K562 (cell line): ENCODE data around the gene AGFG2. TPM values are rescaled to one million over a fixed set of nuclear protein-coding genes. Genes with fewer than 3 reads are reported as not detected.

Experiments
- ATAC-seq: fragments of 200-7000 bp; cut with Tn5 transposase; 3 replicates; pipeline ENCODE4 v1.9.1; 2020; ENCODE audit warnings: moderate library complexity
- BruUV-seq: library from RNA; stranded (reverse); fragments of 400-500 nt; replicated peaks from 2 replicates; lab custom pipeline; 2021; lab: Mats Ljungman, UMichigan
- CTCF ChIA-PET: fragments of 300-600 bp; formaldehyde crosslinking; extraction: SDS; loops from one replicate; lab custom pipeline; 2021; ENCODE audit warnings: low intra/inter-chr PET ratio; lab: Yijun Ruan, JAX
- POLR2A ChIA-PET: fragments of 300-600, 350-650 bp; sonication (Branson Sonifier 250); formaldehyde crosslinking; extraction: SDS; loops from one replicate; lab custom pipeline; 2021; ENCODE audit warnings: antibody characterized with exemption, inconsistent platforms; lab: Yijun Ruan, JAX
- DNase-seq, 4 experiments: peaks; one replicate each; pipeline versions ENCODE4 v3.0.0 to v3.0.0-alpha.2; 2011 to 2018; ENCODE audit warnings: low spot score in 3 of 4, mixed read lengths in 3 of 4; ENCODE audit errors: extremely low read depth in 1 of 4
- FAIRE-seq: peaks from 2 replicates; lab custom pipeline; 2011; peaks lifted over from hg19 to GRCh38; lab: Jason Lieb, UNC
- H2AFZ ChIP-seq: 2 replicates; pipeline ENCODE4 v1.6.0; 2011; ENCODE audit warnings: low read depth, low read length, control low read depth, inconsistent platforms
- H3K27ac ChIP-seq: fragments of 200-600 bp; 3 replicates; pipeline ENCODE4 v1.8.0; 2011; ENCODE audit warnings: low read depth, mild to moderate bottlenecking, control low read depth, inconsistent platforms, low read length, moderate library complexity, mixed read lengths; ENCODE audit errors: extremely low read depth
- H3K27me3 ChIP-seq, 2 experiments: fragments of 300-600 bp in 1 of 2; 2 replicates in 1 of 2; 3 replicates in 1 of 2; pipeline versions ENCODE4 v1.6.0 to v1.8.0; 2011; ENCODE audit warnings: inconsistent platforms in 2 of 2, low read length in 2 of 2, mild to moderate bottlenecking in 1 of 2, mixed read lengths in 1 of 2, moderate library complexity in 1 of 2; ENCODE audit not compliant: control insufficient read depth in 2 of 2, insufficient read depth in 2 of 2
- H3K36me3 ChIP-seq: fragments of 300-600 bp; 3 replicates; pipeline ENCODE4 v1.8.0; 2011; ENCODE audit warnings: mild to moderate bottlenecking, low read length, inconsistent platforms; ENCODE audit not compliant: control insufficient read depth, insufficient read depth
- H3K4me1 ChIP-seq, 2 experiments: fragments of 200-600 bp in 1 of 2; replicated peaks in 1 of 2; 2 replicates in 1 of 2; 3 replicates in 1 of 2; pipeline versions ENCODE4 v1.5.1 to v1.8.0; 2011; ENCODE audit warnings: inconsistent platforms in 2 of 2, low read length in 2 of 2, mild to moderate bottlenecking in 1 of 2, mixed read lengths in 1 of 2, moderate library complexity in 1 of 2; ENCODE audit not compliant: control insufficient read depth in 2 of 2, insufficient read depth in 2 of 2
- H3K4me2 ChIP-seq: 2 replicates; pipeline ENCODE4 v1.6.1; 2011; ENCODE audit warnings: low read length, control low read depth, inconsistent platforms, mixed read lengths; ENCODE audit not compliant: insufficient read depth
- H3K4me3 ChIP-seq: fragments of 200-600 bp; sonication (generic), shearing (Covaris generic); 2 replicates; pipeline ENCODE4 v1.5.1; 2016; ENCODE audit warnings: control low read depth, inconsistent platforms
- H3K79me2 ChIP-seq: fragments of 200-600 bp; 3 replicates; pipeline ENCODE4 v1.8.0; 2011; ENCODE audit warnings: low read length, inconsistent platforms; ENCODE audit not compliant: control insufficient read depth, insufficient read depth
- H3K9ac ChIP-seq, 2 experiments: 2 replicates each; pipeline versions ENCODE4 v1.6.0 to v1.6.1; 2011; ENCODE audit warnings: low read depth in 2 of 2, low read length in 2 of 2, control low read depth in 1 of 2, inconsistent platforms in 1 of 2, mild to moderate bottlenecking in 1 of 2, mixed read lengths in 1 of 2; ENCODE audit not compliant: insufficient read depth in 1 of 2
- H3K9me1 ChIP-seq: one replicate; pipeline ENCODE4 v1.6.0; 2011; ENCODE audit warnings: inconsistent platforms, mild to moderate bottlenecking, low read length, moderate library complexity; ENCODE audit not compliant: control insufficient read depth, insufficient read depth
- H3K9me3 ChIP-seq: replicated peaks from 2 replicates; pipeline ENCODE4 v1.5.1; 2011; ENCODE audit warnings: low read depth, low read length, inconsistent platforms; ENCODE audit not compliant: control insufficient read depth, insufficient read depth
- H4K20me1 ChIP-seq: replicated peaks from 2 replicates; pipeline ENCODE4 v1.6.1; 2011; ENCODE audit warnings: low read length, inconsistent platforms, mixed read lengths; ENCODE audit not compliant: control insufficient read depth, insufficient read depth
- DPF2 ChIP-seq: fragments of 450-650 bp; IDR thresholded peaks from 2 replicates; pipeline ENCODE4 v1.6.1; 2016
- EZH2 ChIP-seq: IDR thresholded peaks from 2 replicates; pipeline ENCODE4 v1.6.1; 2012; ENCODE audit warnings: low read depth, mild to moderate bottlenecking, inconsistent platforms, low read length, borderline replicate concordance
- GABPB2 ChIP-seq: fragments of 250-450 bp; sonication (Bioruptor Pico); conservative IDR thresholded peaks from 2 replicates; pipeline ENCODE4 v1.5.1; 2021; ENCODE audit warnings: mild to moderate bottlenecking
- MCM3 ChIP-seq: fragments of 450-650 bp; IDR thresholded peaks from 2 replicates; pipeline ENCODE4 v1.6.1; 2016
- NFATC3 ChIP-seq: fragments of 450-650 bp; IDR thresholded peaks from 2 replicates; pipeline ENCODE4 v1.6.1; 2017; ENCODE audit warnings: mild to moderate bottlenecking
- SIRT6 ChIP-seq: IDR thresholded peaks from one replicate; pipeline ENCODE4 v1.6.1; 2012; ENCODE audit warnings: low read depth, mild to moderate bottlenecking, control low read depth, inconsistent platforms, low read length, moderate library complexity
- SMAD4 ChIP-seq: fragments of 250-450 bp; sonication (Bioruptor Pico); conservative IDR thresholded peaks from 2 replicates; pipeline ENCODE4 v1.8.0; 2021; ENCODE audit warnings: inconsistent platforms, mild to moderate bottlenecking, moderate library complexity
- SMARCA5 ChIP-seq: fragments of 450-650 bp; IDR thresholded peaks from 2 replicates; pipeline ENCODE4 v1.6.1; 2016
- TCF7 ChIP-seq: sonication (generic); IDR thresholded peaks from 2 replicates; pipeline ENCODE4 v1.6.1; 2016; ENCODE audit warnings: antibody characterized with exemption, borderline replicate concordance
- TEAD2 ChIP-seq: fragments of 450-650 bp; IDR thresholded peaks from 2 replicates; pipeline ENCODE4 v1.6.1; 2016; ENCODE audit warnings: missing genetic modification characterization, control low read depth, missing compliant biosample characterization
- WHSC1 ChIP-seq: IDR thresholded peaks from one replicate; pipeline ENCODE4 v1.6.1; 2012; ENCODE audit warnings: low read length, control low read depth, inconsistent platforms
- ZNF384 ChIP-seq: IDR thresholded peaks from 2 replicates; pipeline ENCODE4 v1.6.1; 2012; ENCODE audit warnings: low read depth, low read length, improper control_type of control experiment
- ZNF561 ChIP-seq: fragments of 450-650 bp; formaldehyde crosslinking; conservative IDR thresholded peaks from 2 replicates; pipeline ENCODE4 v1.4.0; 2020; ENCODE audit warnings: mild to moderate bottlenecking, moderate library complexity
- ZNF644 ChIP-seq: fragments of 200-800 bp; sonication (Bioruptor generic); IDR thresholded peaks from 2 replicates; pipeline ENCODE4 v1.6.1; 2016; ENCODE audit warnings: low read depth, missing genetic modification characterization, missing compliant biosample characterization
- whole genome bisulfite sequencing: fragments of 100-300 bp; shearing (Covaris generic); methylation state at CpG from one replicate; pipeline ENCODE4 v1.1.6; 2016; ENCODE audit warnings: low coverage, mixed read lengths; ENCODE audit not compliant: insufficient coverage; ENCODE audit errors: missing lambda C conversion rate; 5-methylcytosine and 5-hydroxymethylcytosine counted together
- in situ Hi-C: fragments of 300-500 bp; cut with MboI; formaldehyde crosslinking; loops from 4 replicates; pipeline ENCODE4 v1.15.0; 2018; ENCODE audit warnings: inconsistent platforms, mixed read lengths
- intact Hi-C: fragments of 100-400 bp; cut with micrococcal nuclease; formaldehyde crosslinking; loops from 2 replicates; pipeline ENCODE4 v1.14.2; 2022
- polyA plus RNA-seq, 8 experiments: library from polyadenylated mRNA; depleted of rRNA in 4 of 8; stranded (reverse) in 5 of 8; unstranded in 3 of 8; fragments of >200 nt; fragmentation: Nextera tagmentation in 2 of 8; fragmentation: Illumina TruSeq in 1 of 8; extraction: Ambion mirVana in 2 of 8; extraction: Trizol in 1 of 8; gene quantifications; 2 replicates each; pipeline versions ENCODE4 v1.2.1 to v1.2.3, GENCODE V29; 2011 to 2014; ENCODE audit warnings: inconsistent platforms in 1 of 8, missing spikeins in 1 of 8
- total RNA-seq, 7 experiments: library from RNA; depleted of rRNA in 6 of 7; stranded (reverse); fragments of >200 nt in 6 of 7; fragmentation: Illumina TruSeq in 2 of 7; extraction: Trizol in 2 of 7; gene quantifications; 2 replicates each; pipeline versions ENCODE4 v1.2.1 to v1.2.3, GENCODE V29; 2011 to 2021; ENCODE audit warnings: low replicate concordance in 1 of 7
- TF ChIP-seq, protein P1 (sequence below): fragments of 150-350 bp; conservative IDR thresholded peaks from 2 replicates; pipeline ENCODE4 v1.6.1; 2014; ENCODE audit warnings: low read length
- TF ChIP-seq, protein P2 (sequence below): sonication (generic); formaldehyde crosslinking; IDR thresholded peaks from 2 replicates; pipeline ENCODE4 v1.8.0; 2022; ENCODE audit warnings: missing genetic modification reagents, mild to moderate bottlenecking, borderline replicate concordance
- TF ChIP-seq, protein P3 (sequence below), 2 experiments: fragments of 450-650 bp; IDR thresholded peaks; 2 replicates each; pipeline ENCODE4 v1.6.1; 2018; ENCODE audit warnings: mild to moderate bottlenecking in 2 of 2, low read depth in 1 of 2; ENCODE audit not compliant: partially characterized antibody in 2 of 2

The AGFG2 gene
- total and polyA plus RNA-seq, 9 of the 15 experiments (the other 6 are each of a cell fraction or from before 2014, with no cell fraction given): 0.31 to 23.1 (median 6.5) TPM

DNA sequence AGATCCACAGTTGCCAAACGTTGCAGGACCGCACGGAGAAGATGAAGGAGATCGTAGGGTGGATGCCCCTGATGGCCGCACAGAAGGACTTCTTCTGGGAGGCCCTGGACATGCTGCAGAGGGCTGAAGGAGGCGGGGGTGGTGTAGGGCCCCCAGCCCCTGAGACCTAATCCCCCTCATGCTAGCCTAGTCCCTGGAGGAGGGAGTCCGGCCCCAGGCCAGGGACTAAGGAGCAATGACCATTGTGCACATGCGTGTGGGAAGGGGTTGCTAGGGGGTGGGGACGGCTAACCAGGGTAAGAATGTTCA lies 61.7 kb downstream of the AGFG2 start:
- ChIA-PET POLR2A (no interaction called here), CTCF (no interaction called here)
- DNase-seq (no peak), ATAC-seq (no peak), FAIRE-seq (no peak)
- peaks cover 5% of the 10 kb centered on the region; the same call in 1 of the 3 replicates for H3K79me2 ChIP-seq
- H3K27ac ChIP-seq: no peak overlapping the region
- no TSS peak for BruUV-seq
- H2AFZ ChIP-seq: no peak overlapping the region
- H3K4me1 ChIP-seq: peaks cover 31 to 57% of the 10 kb centered on the region in 2 experiments
- H3K36me3 ChIP-seq: no peaks in the 10 kb centered on the region
- in situ Hi-C loops (no loop called here), intact Hi-C loops (no loop called here)
- H3K4me2 ChIP-seq: no peak overlapping the region
- no peak overlapping the region for H3K9ac ChIP-seq
- no peaks in the 10 kb centered on the region for H3K9me3 ChIP-seq
- WGBS: 68% methylated on average over 9 of the region's 9 CpGs
- H4K20me1 ChIP-seq: no peaks in the 10 kb centered on the region
- peaks cover 5% of the 10 kb centered on the region for H3K9me1 ChIP-seq
- no peak overlapping the region for H3K4me3 ChIP-seq
- no peaks in the 10 kb centered on the region for H3K27me3 ChIP-seq
- TF ChIP-seq ZNF384: no peak
- TF ChIP-seq, protein P1, sequence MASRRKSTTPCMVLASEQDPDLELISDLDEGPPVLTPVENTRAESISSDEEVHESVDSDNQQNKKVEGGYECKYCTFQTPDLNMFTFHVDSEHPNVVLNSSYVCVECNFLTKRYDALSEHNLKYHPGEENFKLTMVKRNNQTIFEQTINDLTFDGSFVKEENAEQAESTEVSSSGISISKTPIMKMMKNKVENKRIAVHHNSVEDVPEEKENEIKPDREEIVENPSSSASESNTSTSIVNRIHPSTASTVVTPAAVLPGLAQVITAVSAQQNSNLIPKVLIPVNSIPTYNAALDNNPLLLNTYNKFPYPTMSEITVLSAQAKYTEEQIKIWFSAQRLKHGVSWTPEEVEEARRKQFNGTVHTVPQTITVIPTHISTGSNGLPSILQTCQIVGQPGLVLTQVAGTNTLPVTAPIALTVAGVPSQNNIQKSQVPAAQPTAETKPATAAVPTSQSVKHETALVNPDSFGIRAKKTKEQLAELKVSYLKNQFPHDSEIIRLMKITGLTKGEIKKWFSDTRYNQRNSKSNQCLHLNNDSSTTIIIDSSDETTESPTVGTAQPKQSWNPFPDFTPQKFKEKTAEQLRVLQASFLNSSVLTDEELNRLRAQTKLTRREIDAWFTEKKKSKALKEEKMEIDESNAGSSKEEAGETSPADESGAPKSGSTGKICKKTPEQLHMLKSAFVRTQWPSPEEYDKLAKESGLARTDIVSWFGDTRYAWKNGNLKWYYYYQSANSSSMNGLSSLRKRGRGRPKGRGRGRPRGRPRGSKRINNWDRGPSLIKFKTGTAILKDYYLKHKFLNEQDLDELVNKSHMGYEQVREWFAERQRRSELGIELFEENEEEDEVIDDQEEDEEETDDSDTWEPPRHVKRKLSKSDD: no peak
- TF ChIP-seq EZH2: no peak
- TF ChIP-seq DPF2: no peak
- TF ChIP-seq GABPB2: no peak
- TF ChIP-seq SMARCA5: no peak
- TF ChIP-seq WHSC1: no peak
- no peak for TF ChIP-seq ZNF561 (CRISPR knock-in tag)
- TF ChIP-seq TEAD2: no peak
- TF ChIP-seq TCF7: no peak
- TF ChIP-seq SMAD4 (CRISPR knock-in tag): no peak
- no peak for TF ChIP-seq MCM3
- TF ChIP-seq, protein P2, sequence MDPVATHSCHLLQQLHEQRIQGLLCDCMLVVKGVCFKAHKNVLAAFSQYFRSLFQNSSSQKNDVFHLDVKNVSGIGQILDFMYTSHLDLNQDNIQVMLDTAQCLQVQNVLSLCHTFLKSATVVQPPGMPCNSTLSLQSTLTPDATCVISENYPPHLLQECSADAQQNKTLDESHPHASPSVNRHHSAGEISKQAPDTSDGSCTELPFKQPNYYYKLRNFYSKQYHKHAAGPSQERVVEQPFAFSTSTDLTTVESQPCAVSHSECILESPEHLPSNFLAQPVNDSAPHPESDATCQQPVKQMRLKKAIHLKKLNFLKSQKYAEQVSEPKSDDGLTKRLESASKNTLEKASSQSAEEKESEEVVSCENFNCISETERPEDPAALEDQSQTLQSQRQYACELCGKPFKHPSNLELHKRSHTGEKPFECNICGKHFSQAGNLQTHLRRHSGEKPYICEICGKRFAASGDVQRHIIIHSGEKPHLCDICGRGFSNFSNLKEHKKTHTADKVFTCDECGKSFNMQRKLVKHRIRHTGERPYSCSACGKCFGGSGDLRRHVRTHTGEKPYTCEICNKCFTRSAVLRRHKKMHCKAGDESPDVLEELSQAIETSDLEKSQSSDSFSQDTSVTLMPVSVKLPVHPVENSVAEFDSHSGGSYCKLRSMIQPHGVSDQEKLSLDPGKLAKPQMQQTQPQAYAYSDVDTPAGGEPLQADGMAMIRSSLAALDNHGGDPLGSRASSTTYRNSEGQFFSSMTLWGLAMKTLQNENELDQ (CRISPR knock-in tag): no peak
- TF ChIP-seq, protein P3, sequence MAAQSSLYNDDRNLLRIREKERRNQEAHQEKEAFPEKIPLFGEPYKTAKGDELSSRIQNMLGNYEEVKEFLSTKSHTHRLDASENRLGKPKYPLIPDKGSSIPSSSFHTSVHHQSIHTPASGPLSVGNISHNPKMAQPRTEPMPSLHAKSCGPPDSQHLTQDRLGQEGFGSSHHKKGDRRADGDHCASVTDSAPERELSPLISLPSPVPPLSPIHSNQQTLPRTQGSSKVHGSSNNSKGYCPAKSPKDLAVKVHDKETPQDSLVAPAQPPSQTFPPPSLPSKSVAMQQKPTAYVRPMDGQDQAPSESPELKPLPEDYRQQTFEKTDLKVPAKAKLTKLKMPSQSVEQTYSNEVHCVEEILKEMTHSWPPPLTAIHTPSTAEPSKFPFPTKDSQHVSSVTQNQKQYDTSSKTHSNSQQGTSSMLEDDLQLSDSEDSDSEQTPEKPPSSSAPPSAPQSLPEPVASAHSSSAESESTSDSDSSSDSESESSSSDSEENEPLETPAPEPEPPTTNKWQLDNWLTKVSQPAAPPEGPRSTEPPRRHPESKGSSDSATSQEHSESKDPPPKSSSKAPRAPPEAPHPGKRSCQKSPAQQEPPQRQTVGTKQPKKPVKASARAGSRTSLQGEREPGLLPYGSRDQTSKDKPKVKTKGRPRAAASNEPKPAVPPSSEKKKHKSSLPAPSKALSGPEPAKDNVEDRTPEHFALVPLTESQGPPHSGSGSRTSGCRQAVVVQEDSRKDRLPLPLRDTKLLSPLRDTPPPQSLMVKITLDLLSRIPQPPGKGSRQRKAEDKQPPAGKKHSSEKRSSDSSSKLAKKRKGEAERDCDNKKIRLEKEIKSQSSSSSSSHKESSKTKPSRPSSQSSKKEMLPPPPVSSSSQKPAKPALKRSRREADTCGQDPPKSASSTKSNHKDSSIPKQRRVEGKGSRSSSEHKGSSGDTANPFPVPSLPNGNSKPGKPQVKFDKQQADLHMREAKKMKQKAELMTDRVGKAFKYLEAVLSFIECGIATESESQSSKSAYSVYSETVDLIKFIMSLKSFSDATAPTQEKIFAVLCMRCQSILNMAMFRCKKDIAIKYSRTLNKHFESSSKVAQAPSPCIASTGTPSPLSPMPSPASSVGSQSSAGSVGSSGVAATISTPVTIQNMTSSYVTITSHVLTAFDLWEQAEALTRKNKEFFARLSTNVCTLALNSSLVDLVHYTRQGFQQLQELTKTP (IDR thresholded peaks at IDR 0.05; ENCODE audit: low read depth in 1 of 2, partially characterized antibody in 2 of 2): no peak
- TF ChIP-seq SIRT6: no peak
- TF ChIP-seq NFATC3: no peak
- TF ChIP-seq ZNF644 (tag): no peak
